ENCODE results near the gene ADORA3. TPM values are rescaled to one million over a fixed set of nuclear protein-coding genes. Genes with fewer than 3 reads are reported as not detected.

The ADORA3 gene
- total RNA-seq = not detected in 2 replicates

DNA sequence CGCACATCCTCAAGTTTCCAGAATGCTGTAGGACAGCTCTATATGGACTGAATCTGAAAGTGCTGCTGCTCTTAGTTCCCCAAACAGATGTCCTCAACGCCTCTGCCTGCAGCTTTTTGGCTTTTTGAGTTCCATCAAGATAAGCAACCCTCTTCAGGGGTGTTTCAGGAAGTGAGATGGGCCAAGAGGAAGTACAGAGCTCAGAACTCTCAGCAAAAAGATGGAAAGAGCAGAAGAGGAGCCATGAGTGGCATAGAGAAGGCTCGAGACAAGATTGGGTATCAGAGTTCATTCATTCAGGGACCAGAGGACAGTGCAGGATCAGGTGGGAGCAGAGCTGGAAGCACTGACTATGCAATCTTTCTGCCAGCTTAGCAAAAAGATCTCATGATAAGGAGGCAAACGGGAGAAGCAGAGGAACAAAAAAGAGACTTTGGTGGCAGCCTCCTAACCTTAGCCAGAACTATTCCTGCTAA, at the start of gene ADORA3, which contains the start of gene TMIGD3:
TSS of gene ADORA3 (minus strand) at position 49 of the 476 bp plus-strand sequence. CDS start 279 bp downstream, outside the sequence.
TSS of gene TMIGD3 (minus strand) at position 49 of the 476 bp plus-strand sequence. CDS start 279 bp downstream, outside the sequence.

Other genes with a start within 250 kb of the ADORA3 start
- gene CHIA, start 212.8 kb downstream of the ADORA3 start, total RNA-seq = not detected in 2 replicates
- gene OVGP1, start 75.9 kb downstream of the ADORA3 start, total RNA-seq = 0.59 and 0.94 TPM in 2 replicates
- gene WDR77, start 54.4 kb downstream of the ADORA3 start, total RNA-seq = 23.1 and 28.1 TPM in 2 replicates
- gene ATP5PB, start 54.2 kb downstream of the ADORA3 start, total RNA-seq = 144 and 198 TPM in 2 replicates
- 0.05 and 0.19 TPM in 2 replicates for gene C1orf162, start 29.6 kb downstream of the ADORA3 start, total RNA-seq
- gene TMIGD3, start within 50 bp of the ADORA3 start, total RNA-seq = not detected in 2 replicates
- 27.4 and 29.3 TPM in 2 replicates for gene RAP1A, start 116.2 kb upstream of the ADORA3 start, total RNA-seq
- gene INKA2, start 235.8 kb upstream of the ADORA3 start, total RNA-seq = 7.9 and 8.2 TPM in 2 replicates